ENCODE results near the gene CELA1. TPM values are rescaled to one million over a fixed set of nuclear protein-coding genes. Genes with fewer than 3 reads are reported as not detected.

CELA1 gene
- total RNA-seq, 1 donor from 2014 or later, result not detected

- Histone ChIP-seq H3K4me1 (peaks cover 43% of the 10 kb centered on the region), H3K27ac (peak within 1 kb of the TSS; percentile 79), H3K9me3 (no peaks in the 10 kb centered on the region), H3K27me3 (ENCODE audit: low read depth) (peaks cover 7% of the 10 kb centered on the region), H3K4me3 (peak within 1 kb of the TSS; percentile 70), H3K36me3 (no peaks in the 10 kb centered on the region)
- DNase-seq, result peak; percentile 69
- TF ChIP-seq, protein P1, sequence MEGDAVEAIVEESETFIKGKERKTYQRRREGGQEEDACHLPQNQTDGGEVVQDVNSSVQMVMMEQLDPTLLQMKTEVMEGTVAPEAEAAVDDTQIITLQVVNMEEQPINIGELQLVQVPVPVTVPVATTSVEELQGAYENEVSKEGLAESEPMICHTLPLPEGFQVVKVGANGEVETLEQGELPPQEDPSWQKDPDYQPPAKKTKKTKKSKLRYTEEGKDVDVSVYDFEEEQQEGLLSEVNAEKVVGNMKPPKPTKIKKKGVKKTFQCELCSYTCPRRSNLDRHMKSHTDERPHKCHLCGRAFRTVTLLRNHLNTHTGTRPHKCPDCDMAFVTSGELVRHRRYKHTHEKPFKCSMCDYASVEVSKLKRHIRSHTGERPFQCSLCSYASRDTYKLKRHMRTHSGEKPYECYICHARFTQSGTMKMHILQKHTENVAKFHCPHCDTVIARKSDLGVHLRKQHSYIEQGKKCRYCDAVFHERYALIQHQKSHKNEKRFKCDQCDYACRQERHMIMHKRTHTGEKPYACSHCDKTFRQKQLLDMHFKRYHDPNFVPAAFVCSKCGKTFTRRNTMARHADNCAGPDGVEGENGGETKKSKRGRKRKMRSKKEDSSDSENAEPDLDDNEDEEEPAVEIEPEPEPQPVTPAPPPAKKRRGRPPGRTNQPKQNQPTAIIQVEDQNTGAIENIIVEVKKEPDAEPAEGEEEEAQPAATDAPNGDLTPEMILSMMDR (IDR thresholded peaks at IDR 0.05), result no peak
- ATAC-seq, result peak; percentile 84 to 86
- intact Hi-C loops (cut with DNase I), result no loop called here
Observed at GRCh38 chr12:51391283-51392123, 45.0 kb upstream of the CELA1 start, which contains the start of gene GALNT6. TSS of gene GALNT6 (minus strand) at chr12:51391406. CDS start at chr12:51379781, 11,625 bp downstream.

DNA sequence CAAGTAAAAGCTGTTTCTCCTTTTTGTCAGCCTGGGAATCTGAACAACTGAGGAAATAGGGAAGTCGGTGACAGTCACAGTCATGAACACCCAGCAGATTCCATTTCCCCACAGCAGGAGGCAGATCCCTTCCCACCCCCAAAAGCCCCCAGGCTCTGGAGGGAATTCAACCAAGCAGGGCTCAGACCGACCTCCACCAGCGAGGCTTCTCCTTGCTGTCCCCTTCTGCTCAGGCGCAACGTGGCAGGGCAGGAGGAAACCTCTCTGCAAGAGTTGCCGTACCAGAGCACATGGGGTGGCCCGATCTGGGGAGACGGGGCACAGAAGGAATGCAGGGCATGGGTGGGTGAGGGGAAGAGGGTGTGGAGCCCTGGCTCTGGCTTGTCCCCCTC, 44.4 kb upstream of the CELA1 start:
- ATAC-seq (peak; percentile 48 to 58), DNase-seq (peak; percentile 63)
- no peaks in the 10 kb centered on the region for H3K9me3 ChIP-seq
- intact Hi-C loops (cut with DNase I), result no loop called here
- peak overlapping the region; percentile 79 for H3K27ac ChIP-seq
- H3K27me3 ChIP-seq (ENCODE audit: low read depth), result peaks cover 7% of the 10 kb centered on the region
- peak overlapping the region; percentile 70 for H3K4me3 ChIP-seq
- TF ChIP-seq, protein P1 (IDR thresholded peaks at IDR 0.05), result no peak
- H3K36me3 ChIP-seq, result no peaks in the 10 kb centered on the region
- peaks cover 43% of the 10 kb centered on the region for H3K4me1 ChIP-seq

GRCh38 chr12:51390457-51390856, 44.0 kb upstream of the CELA1 start:
- H3K4me3 ChIP-seq, result peak overlapping the region; percentile 70
- H3K36me3 ChIP-seq, result no peaks in the 10 kb centered on the region
- ATAC-seq (no peak), DNase-seq (no peak)
- peaks cover 43% of the 10 kb centered on the region for H3K4me1 ChIP-seq
- H3K27me3 ChIP-seq (ENCODE audit: low read depth), result peaks cover 7% of the 10 kb centered on the region
- intact Hi-C loops (cut with DNase I), result no loop called here
- H3K27ac ChIP-seq, result peak overlapping the region; percentile 79
- no peaks in the 10 kb centered on the region for H3K9me3 ChIP-seq
- TF ChIP-seq, protein P1 (IDR thresholded peaks at IDR 0.05), result no peak

DNA sequence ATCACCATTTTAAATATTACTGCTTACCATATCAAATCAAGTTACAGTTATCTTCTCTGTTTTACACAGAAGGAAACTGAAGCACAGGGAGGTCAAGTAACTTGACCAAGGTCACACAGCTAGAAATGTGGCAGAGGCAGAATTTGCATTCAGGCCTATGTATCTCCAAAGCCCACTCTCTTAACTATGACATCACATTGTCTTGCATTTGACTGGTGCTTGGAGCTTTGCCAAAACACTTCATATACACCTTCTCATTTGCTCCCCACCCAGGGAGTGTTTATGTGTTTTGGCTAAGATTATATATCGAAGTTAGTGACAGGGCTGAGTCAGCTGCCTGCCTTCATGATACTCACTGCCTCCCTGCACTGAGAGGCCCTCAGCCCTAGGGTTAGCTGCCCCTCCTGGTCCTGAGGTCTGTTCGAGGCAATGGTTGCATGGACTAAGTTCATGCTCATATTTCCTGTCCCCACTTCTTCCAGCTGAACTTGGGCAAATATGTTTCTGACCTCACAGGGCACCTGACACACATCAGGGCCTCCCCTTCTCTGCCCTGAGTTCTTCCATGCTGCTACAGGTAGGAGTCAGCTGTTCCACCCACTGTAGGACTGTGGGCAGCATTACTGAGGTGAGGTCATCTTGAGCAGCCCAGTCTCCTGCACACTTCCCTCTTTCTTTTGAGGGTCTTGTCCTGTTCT, 43.0 kb upstream of the CELA1 start:
- intact Hi-C loops (cut with DNase I), result no loop called here
- Histone ChIP-seq H3K4me3 (no peak overlapping the region), H3K9me3 (no peaks in the 10 kb centered on the region), H3K27me3 (ENCODE audit: low read depth) (peaks cover 7% of the 10 kb centered on the region), H3K27ac (no peak overlapping the region), H3K4me1 (peaks cover 37% of the 10 kb centered on the region), H3K36me3 (no peaks in the 10 kb centered on the region)
- TF ChIP-seq, protein P1 (IDR thresholded peaks at IDR 0.05), result no peak
- no peak for DNase-seq
- peak in 1 of 2 donors; percentile 23 for ATAC-seq

DNA sequence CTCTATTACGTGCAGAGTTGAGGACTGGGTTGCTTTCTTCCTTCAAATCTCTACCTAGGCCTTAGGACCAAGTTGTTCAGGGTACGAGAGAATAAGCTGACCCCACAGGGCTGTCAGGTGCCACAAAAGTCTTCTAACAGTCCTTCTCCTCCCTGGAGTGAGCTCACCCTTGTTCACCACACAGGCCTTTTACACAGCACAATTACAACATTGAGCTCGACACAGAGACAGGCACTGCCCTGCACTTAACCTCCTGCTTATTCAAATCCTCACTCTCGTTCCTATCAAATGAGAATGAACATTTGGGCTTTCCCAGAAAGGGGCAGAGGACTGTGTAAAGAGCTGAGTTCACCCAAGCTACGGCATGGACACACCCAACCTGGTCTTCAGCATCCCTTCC, 42.4 kb upstream of the CELA1 start:
- intact Hi-C loops (cut with DNase I), result no loop called here
- TF ChIP-seq, protein P1 (IDR thresholded peaks at IDR 0.05), result no peak
- no peak for DNase-seq
- Histone ChIP-seq H3K4me1 (peaks cover 31% of the 10 kb centered on the region), H3K27me3 (ENCODE audit: low read depth) (peaks cover 7% of the 10 kb centered on the region), H3K9me3 (no peaks in the 10 kb centered on the region), H3K4me3 (no peak overlapping the region), H3K27ac (no peak overlapping the region), H3K36me3 (no peaks in the 10 kb centered on the region)
- ATAC-seq, result no peak
